Keratinocyte (primary cell): ENCODE results near the gene ACBD6.

ENCODE experiments used
- EZH2 ChIP-seq: IDR thresholded peaks from one replicate; pipeline ENCODE4 v1.6.1; 2012; ENCODE audit warnings: inconsistent platforms, mild to moderate bottlenecking, low read length, moderate library complexity
- TF ChIP-seq, protein P1 (sequence below), 3 experiments: IDR thresholded peaks in 1 of 3; conservative IDR thresholded peaks in 1 of 3; optimal IDR thresholded peaks in 1 of 3; 2 replicates in 2 of 3; 3 replicates in 1 of 3; pipeline versions ENCODE3 to v1.5.1; 2011; ENCODE audit warnings: low read length in 3 of 3, mild to moderate bottlenecking in 3 of 3, moderate library complexity in 2 of 3, control low read depth in 1 of 3, inconsistent platforms in 1 of 3; ENCODE audit not compliant: insufficient read depth in 2 of 3; ENCODE audit errors: extremely low read depth in 1 of 3

DNA sequence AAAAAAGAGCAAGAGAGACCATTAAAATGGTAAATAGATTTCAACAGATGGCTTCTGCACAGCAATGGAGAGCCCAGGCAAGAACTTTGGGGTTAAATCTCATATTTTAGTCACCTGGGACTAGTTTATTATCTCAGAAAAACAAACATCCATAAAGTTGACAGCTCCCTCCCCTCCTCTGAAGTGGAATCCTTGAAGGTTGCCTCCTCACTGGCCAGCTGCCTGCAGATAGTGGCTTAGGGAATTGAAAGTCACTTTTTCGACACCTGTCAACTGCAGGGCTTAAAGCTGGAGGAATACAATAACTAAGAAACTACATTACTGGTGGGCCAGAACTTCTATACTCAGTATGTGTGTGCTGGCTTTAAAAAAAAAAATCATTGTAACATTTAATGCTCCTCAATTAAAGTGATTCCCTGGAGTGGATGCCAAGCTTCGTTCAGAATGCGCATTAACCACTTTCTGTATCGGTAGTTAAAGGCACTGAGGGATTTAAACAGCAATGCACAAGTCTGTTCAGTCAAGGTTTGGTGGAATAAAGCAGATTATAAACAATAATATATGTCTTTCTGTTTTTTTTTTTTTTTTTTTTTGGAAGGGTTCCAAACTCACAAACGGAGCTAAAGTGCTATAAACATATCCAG, 219.9 kb downstream of the ACBD6 start:
- TF ChIP-seq, protein P1, sequence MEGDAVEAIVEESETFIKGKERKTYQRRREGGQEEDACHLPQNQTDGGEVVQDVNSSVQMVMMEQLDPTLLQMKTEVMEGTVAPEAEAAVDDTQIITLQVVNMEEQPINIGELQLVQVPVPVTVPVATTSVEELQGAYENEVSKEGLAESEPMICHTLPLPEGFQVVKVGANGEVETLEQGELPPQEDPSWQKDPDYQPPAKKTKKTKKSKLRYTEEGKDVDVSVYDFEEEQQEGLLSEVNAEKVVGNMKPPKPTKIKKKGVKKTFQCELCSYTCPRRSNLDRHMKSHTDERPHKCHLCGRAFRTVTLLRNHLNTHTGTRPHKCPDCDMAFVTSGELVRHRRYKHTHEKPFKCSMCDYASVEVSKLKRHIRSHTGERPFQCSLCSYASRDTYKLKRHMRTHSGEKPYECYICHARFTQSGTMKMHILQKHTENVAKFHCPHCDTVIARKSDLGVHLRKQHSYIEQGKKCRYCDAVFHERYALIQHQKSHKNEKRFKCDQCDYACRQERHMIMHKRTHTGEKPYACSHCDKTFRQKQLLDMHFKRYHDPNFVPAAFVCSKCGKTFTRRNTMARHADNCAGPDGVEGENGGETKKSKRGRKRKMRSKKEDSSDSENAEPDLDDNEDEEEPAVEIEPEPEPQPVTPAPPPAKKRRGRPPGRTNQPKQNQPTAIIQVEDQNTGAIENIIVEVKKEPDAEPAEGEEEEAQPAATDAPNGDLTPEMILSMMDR (optimal IDR thresholded peaks at IDR 0.05 in 1 of 3, IDR thresholded peaks at IDR 0.05 in 1 of 3, conservative IDR thresholded peaks at IDR 0.05 in 1 of 3; ENCODE audit: extremely low read depth in 1 of 3, insufficient read depth in 2 of 3, low read length in 3 of 3): no peak
- no peak for TF ChIP-seq EZH2
